RWPE2 (cell line): Measurements from ENCODE around the gene SLC39A11.

ENCODE experiments used
- ATAC-seq: fragments of 200-7000 bp; cut with Tn5 transposase; 3 replicates; pipeline ENCODE4 v1.9.1; 2021; ENCODE audit warnings: low read depth
- DNase-seq: peaks from one replicate; pipeline ENCODE4 v3.0.0-alpha.2; 2020; ENCODE audit warnings: low spot score
- H3K27ac ChIP-seq: fragments of 450-650 bp; 2 replicates; pipeline ENCODE4 v1.5.1; 2017; ENCODE audit warnings: mild to moderate bottlenecking; ENCODE audit not compliant: poor library complexity, severe bottlenecking
- H3K27me3 ChIP-seq: fragments of 250-450 bp; sonication (Bioruptor Pico); 2 replicates; pipeline ENCODE4 v1.5.1; 2021; ENCODE audit warnings: mild to moderate bottlenecking, moderate library complexity; ENCODE audit not compliant: insufficient read depth, poor library complexity, severe bottlenecking
- H3K36me3 ChIP-seq: fragments of 250-450 bp; sonication (Bioruptor Pico); 2 replicates; pipeline ENCODE4 v1.5.1; 2020; ENCODE audit warnings: low read depth, mild to moderate bottlenecking, moderate library complexity
- H3K4me1 ChIP-seq: fragments of 250-450 bp; sonication (Bioruptor Pico); 2 replicates; pipeline ENCODE4 v1.5.1; 2021; ENCODE audit warnings: mild to moderate bottlenecking, moderate library complexity; ENCODE audit not compliant: insufficient read depth, poor library complexity, severe bottlenecking
- H3K4me3 ChIP-seq: fragments of 250-450 bp; sonication (Bioruptor Pico); 2 replicates; pipeline ENCODE4 v1.5.1; 2021; ENCODE audit warnings: mild to moderate bottlenecking, moderate library complexity; ENCODE audit not compliant: severe bottlenecking
- H3K9me3 ChIP-seq: fragments of 250-450 bp; sonication (Bioruptor Pico); 2 replicates; pipeline ENCODE4 v1.5.1; 2021; ENCODE audit warnings: mild to moderate bottlenecking, moderate library complexity; ENCODE audit not compliant: severe bottlenecking
- TF ChIP-seq, protein P1 (sequence below): fragments of 450-650 bp; IDR thresholded peaks from one replicate; pipeline ENCODE4 v1.5.1; 2017; ENCODE audit warnings: mild to moderate bottlenecking, moderate library complexity; ENCODE audit not compliant: poor library complexity, severe bottlenecking

SLC39A11 gene

GRCh38 chr17:72661116-72661944 lies 431.2 kb downstream of the SLC39A11 start:
- Histone ChIP-seq H3K4me1 (peaks cover 16% of the 10 kb centered on the region), H3K4me3 (no peak overlapping the region), H3K36me3 (no peaks in the 10 kb centered on the region), H3K9me3 (no peaks in the 10 kb centered on the region), H3K27ac (peak overlapping the region; percentile 81), H3K27me3 (no peaks in the 10 kb centered on the region)
- TF ChIP-seq, protein P1, sequence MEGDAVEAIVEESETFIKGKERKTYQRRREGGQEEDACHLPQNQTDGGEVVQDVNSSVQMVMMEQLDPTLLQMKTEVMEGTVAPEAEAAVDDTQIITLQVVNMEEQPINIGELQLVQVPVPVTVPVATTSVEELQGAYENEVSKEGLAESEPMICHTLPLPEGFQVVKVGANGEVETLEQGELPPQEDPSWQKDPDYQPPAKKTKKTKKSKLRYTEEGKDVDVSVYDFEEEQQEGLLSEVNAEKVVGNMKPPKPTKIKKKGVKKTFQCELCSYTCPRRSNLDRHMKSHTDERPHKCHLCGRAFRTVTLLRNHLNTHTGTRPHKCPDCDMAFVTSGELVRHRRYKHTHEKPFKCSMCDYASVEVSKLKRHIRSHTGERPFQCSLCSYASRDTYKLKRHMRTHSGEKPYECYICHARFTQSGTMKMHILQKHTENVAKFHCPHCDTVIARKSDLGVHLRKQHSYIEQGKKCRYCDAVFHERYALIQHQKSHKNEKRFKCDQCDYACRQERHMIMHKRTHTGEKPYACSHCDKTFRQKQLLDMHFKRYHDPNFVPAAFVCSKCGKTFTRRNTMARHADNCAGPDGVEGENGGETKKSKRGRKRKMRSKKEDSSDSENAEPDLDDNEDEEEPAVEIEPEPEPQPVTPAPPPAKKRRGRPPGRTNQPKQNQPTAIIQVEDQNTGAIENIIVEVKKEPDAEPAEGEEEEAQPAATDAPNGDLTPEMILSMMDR: peak; percentile 46
- DNase-seq (peak; percentile 95), ATAC-seq (peak; percentile 92)

- H3K27ac ChIP-seq: peak overlapping the region; percentile 81
- ATAC-seq (no peak), DNase-seq (no peak)
- TF ChIP-seq, protein P1: no peak
- H3K4me1 ChIP-seq: peaks cover 16% of the 10 kb centered on the region
- no peaks in the 10 kb centered on the region for H3K27me3 ChIP-seq
- no peaks in the 10 kb centered on the region for H3K36me3 ChIP-seq
- no peak overlapping the region for H3K4me3 ChIP-seq
- H3K9me3 ChIP-seq: no peaks in the 10 kb centered on the region
These were observed 432.0 kb downstream of the SLC39A11 start for GRCh38 chr17:72660274-72661115.

DNA sequence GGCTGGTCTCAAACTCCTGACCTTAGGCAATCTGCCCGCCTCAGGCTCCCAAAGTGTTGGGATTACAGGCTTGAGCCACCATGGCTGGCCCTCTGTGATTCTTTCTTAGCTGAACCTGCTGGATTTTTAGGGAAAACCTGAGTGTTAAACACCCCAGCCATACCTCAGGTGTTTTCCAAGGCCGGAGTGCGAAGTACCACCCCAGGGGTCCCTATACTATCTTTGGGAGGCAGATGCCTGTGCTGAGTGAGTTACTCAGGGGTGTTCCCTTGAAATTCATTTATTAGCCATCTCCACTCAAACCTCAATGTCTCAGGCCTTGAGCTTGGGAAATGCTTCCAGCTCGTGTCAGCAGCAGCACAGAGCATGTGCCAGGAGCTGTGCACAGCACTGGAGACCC lies 432.7 kb downstream of the SLC39A11 start:
- ATAC-seq: no peak
- no peak for DNase-seq
- no peaks in the 10 kb centered on the region for H3K27me3 ChIP-seq
- no peak overlapping the region for H3K4me3 ChIP-seq
- TF ChIP-seq, protein P1: no peak
- H3K27ac ChIP-seq: no peak overlapping the region
- H3K4me1 ChIP-seq: peaks cover 16% of the 10 kb centered on the region
- H3K36me3 ChIP-seq: no peaks in the 10 kb centered on the region
- no peaks in the 10 kb centered on the region for H3K9me3 ChIP-seq

GRCh38 chr17:72658675-72659074 lies 433.8 kb downstream of the SLC39A11 start:
- H3K36me3 ChIP-seq: no peaks in the 10 kb centered on the region

More at GRCh38 chr17:72658675-72659074, 433.8 kb downstream of the SLC39A11 start:
- Histone ChIP-seq H3K27me3 (no peaks in the 10 kb centered on the region), H3K4me1 (peaks cover 16% of the 10 kb centered on the region), H3K9me3 (no peaks in the 10 kb centered on the region), H3K27ac (no peak overlapping the region), H3K4me3 (no peak overlapping the region)
- DNase-seq: no peak
- no peak for ATAC-seq
- TF ChIP-seq, protein P1: no peak
